ENCODE results near the gene PBX4. TPM values are rescaled to one million over a fixed set of nuclear protein-coding genes. Genes with fewer than 3 reads are reported as not detected.

Gene PBX4
- total RNA-seq, 4 donors from 2014 or later: 3.3 to 14.9 (median 4.8) TPM

DNA sequence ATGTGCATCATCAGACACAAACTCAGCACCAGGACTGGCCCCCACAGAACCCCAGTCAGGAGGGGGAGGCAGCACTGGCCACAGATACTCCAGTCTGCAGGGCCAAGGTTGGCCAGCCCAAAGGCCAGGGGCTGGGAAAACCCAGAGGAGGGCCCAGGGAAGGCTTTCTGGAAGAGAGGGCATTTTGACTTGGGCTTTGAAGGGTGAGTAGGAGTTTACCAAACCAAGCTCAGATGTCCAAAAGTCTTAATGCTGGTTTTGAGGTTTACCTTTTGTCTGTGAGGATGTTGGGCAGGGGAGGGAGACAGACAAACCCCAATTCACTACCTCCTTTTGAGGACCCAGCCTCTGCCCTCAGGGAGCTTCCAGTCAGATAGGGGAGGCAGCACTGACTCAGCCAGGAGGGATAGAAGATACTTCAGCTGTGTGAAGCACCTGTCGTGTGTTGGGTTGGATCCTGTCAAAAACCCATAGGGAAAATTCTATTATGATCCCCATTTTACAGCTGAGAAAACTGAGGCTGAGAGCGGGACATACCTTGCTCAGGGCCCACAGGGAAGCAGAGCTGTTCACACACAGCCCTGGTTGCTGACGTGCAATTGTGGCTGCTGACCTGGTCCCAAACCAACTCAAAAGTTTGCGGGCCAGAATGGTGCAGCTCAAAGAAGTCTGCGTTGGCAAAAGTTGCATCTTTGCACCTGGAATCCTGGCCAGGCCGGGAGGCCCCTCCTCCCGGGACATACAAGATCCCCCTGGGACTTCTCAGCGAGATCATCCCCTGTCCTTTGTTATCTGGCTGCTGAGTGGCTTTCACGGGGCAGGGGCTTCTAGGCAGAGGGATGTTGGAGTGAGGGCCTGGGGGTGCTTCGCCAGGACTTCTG, 67.3 kb downstream of the PBX4 start:
- WGBS: 78% methylated on average over 7 of the region's 10 CpGs
- DNase-seq (ENCODE audit: low spot score in 2 of 2): no peak
- TF ChIP-seq POLR2A (IDR thresholded peaks at IDR 0.05) (no peak), CTCF (IDR thresholded peaks at IDR 0.05) (no peak), POLR2AphosphoS5 (IDR thresholded peaks at IDR 0.05) (no peak), EP300 (IDR thresholded peaks at IDR 0.05) (no peak)
- Histone ChIP-seq H3K36me3 (no peaks in the 10 kb centered on the region), H3K4me3 (no peak overlapping the region), H3K27ac (no peak overlapping the region), H3K27me3 (peaks cover 39% of the 10 kb centered on the region), H3K4me1 (peaks cover 10% of the 10 kb centered on the region), H3K9me3 (no peaks in the 10 kb centered on the region)

DNA sequence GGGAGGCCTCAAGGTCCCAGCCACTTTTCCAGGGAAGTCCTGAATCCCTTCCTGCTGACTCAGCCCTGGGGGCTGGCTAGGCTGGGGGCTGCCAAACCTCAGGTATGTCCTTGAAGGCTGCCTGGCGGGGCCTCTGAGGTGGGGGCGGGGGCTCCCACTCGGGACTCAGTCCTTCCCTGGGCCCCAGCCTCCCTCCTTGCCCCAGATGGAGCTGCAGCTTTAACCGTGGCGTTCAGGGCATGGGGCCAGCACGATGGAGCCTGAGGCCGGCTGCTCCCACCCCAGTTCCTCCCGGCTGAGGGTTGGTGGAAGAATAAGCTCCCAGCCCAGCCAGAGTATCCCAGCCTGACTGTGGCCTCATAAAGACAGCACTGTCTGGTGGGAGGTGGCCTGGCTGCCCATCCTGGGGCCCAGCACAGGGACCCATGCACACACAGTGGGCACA, 68.0 kb downstream of the PBX4 start:
- H3K9me3 ChIP-seq: no peaks in the 10 kb centered on the region
- H3K4me1 ChIP-seq: peaks cover 10% of the 10 kb centered on the region
- H3K4me3 ChIP-seq: no peak overlapping the region
- peaks cover 39% of the 10 kb centered on the region for H3K27me3 ChIP-seq
- no peak for DNase-seq (ENCODE audit: low spot score in 2 of 2)
- no CpG with 5 or more reads among the region's 8 CpGs for WGBS
- no peak overlapping the region for H3K27ac ChIP-seq
- no peak for TF ChIP-seq EP300 (IDR thresholded peaks at IDR 0.05)
- TF ChIP-seq CTCF (IDR thresholded peaks at IDR 0.05): no peak
- no peak for TF ChIP-seq POLR2A (IDR thresholded peaks at IDR 0.05)
- no peak for TF ChIP-seq POLR2AphosphoS5 (IDR thresholded peaks at IDR 0.05)
- no peaks in the 10 kb centered on the region for H3K36me3 ChIP-seq

GRCh38 chr19:19549804-19550464, 68.6 kb downstream of the PBX4 start:
- TF ChIP-seq EP300 (IDR thresholded peaks at IDR 0.05): no peak
- TF ChIP-seq CTCF (IDR thresholded peaks at IDR 0.05): no peak
- no peak for TF ChIP-seq POLR2AphosphoS5 (IDR thresholded peaks at IDR 0.05)
- TF ChIP-seq POLR2A (IDR thresholded peaks at IDR 0.05): no peak
- H3K36me3 ChIP-seq: no peaks in the 10 kb centered on the region
- H3K4me1 ChIP-seq: peaks cover 10% of the 10 kb centered on the region
- 49% methylated on average over 17 of the region's 23 CpGs for WGBS
- no peaks in the 10 kb centered on the region for H3K9me3 ChIP-seq
- H3K27me3 ChIP-seq: peaks cover 39% of the 10 kb centered on the region
- no peak overlapping the region for H3K27ac ChIP-seq
- no peak for DNase-seq (ENCODE audit: low spot score in 2 of 2)
- no peak overlapping the region for H3K4me3 ChIP-seq

DNA sequence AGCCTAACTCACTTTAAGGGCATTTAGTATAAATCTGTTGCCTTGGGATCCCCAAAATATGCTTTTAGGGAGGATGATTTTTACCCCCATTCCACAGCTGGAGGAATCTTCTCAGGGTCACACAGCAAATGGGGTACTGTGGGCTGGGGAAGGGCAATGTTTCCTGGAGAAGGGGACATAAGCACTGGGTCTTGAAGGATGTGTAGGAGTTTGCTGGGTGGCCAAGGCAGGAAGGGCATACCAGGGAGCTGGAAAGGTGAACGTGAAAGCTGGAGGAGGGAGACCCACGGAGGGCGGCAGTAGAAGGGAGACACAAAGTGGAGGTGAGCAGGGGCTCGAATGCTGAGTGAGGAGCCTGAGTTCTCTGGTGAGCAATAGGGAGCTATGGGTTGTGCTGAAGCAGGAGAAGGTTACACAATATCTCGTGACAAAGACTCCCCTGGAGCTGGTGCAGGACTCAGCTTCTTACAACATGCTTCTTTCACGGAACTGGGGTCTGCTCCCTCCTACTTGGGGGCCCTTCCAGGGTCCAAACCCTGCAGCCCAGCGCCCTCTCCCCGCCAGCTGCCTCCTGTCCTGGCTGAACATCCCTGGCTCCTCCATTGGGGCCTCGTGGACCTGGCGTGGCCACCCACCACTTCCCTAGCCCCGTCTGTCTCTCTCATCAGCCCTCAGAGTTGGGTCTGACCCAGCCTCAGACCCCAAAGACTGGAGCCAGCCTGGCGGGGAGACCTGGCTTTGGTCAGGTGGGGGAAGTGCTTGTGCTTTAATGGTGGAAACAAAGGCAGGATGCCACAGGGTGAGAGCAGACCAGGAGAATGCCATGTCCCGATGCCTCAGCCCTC, 69.3 kb downstream of the PBX4 start:
- H3K4me3 ChIP-seq: no peak overlapping the region
- H3K27ac ChIP-seq: no peak overlapping the region
- H3K9me3 ChIP-seq: no peaks in the 10 kb centered on the region
- 61% methylated on average over 11 of the region's 13 CpGs for WGBS
- peaks cover 45% of the 10 kb centered on the region for H3K27me3 ChIP-seq
- DNase-seq (ENCODE audit: low spot score in 2 of 2): no peak
- H3K36me3 ChIP-seq: no peaks in the 10 kb centered on the region
- TF ChIP-seq EP300 (IDR thresholded peaks at IDR 0.05) (no peak), CTCF (IDR thresholded peaks at IDR 0.05) (no peak), POLR2AphosphoS5 (IDR thresholded peaks at IDR 0.05) (no peak), POLR2A (IDR thresholded peaks at IDR 0.05) (no peak)
- H3K4me1 ChIP-seq: peaks cover 10% of the 10 kb centered on the region
